Ovary (tissue), 3 donors: ENCODE measurements around the gene NOL3.

Experiments used
- CTCF ChIP-seq, 3 donors: fragments of 450-650 bp in 2 of 3; fragments of 200-600 bp in 1 of 3; IDR thresholded peaks; one replicate each; pipeline versions ENCODE4 v1.5.1 to v1.8.0; 2016 to 2022; ENCODE audit warnings: antibody characterized with exemption in 3 of 3, mild to moderate bottlenecking in 1 of 3
- EP300 ChIP-seq: sonication (generic); formaldehyde crosslinking; IDR thresholded peaks from one replicate; pipeline ENCODE4 v1.6.1; 2017; ENCODE audit warnings: antibody characterized with exemption
- POLR2A ChIP-seq: fragments of 450-650 bp; IDR thresholded peaks from one replicate; pipeline ENCODE4 v1.6.1; 2017; ENCODE audit warnings: antibody characterized with exemption, mild to moderate bottlenecking, moderate library complexity
- donor health status: DM: no; HTN: no; CAD: no.

- TF ChIP-seq CTCF (IDR thresholded peaks at IDR 0.05) (no peak), POLR2A (no peak), EP300 (no peak)
These were observed 43.1 kb downstream of the NOL3 start for GRCh38 chr16:67213197-67214019.
